A549 (cell line): ENCODE results near the gene MEX3C. TPM values are rescaled to one million over a fixed set of nuclear protein-coding genes. Genes with fewer than 3 reads are reported as not detected.

ENCODE experiments used
- ATAC-seq, 2 experiments: fragments of 200-7000 bp in 1 of 2; fragments of >200 bp in 1 of 2; cut with Nextera tagmentation in 1 of 2; cut with Tn5 transposase in 1 of 2; 3 replicates each; pipeline versions ENCODE4 v1.8.0 to v1.9.1; 2018 to 2020; ENCODE audit warnings: mild to moderate bottlenecking in 1 of 2, moderate library complexity in 1 of 2
- CTCF ChIA-PET: fragments of 300-600 bp; sonication (Branson Sonifier 250); formaldehyde crosslinking; extraction: SDS; loops from one replicate; lab custom pipeline; 2021; ENCODE audit warnings: antibody characterized with exemption, inconsistent platforms; lab: Yijun Ruan, JAX
- POLR2A ChIA-PET: fragments of 350-600 bp; formaldehyde crosslinking; extraction: SDS; loops from one replicate; lab custom pipeline; 2021; ENCODE audit warnings: antibody characterized with exemption, inconsistent platforms; lab: Yijun Ruan, JAX
- DNase-seq, 2 experiments: peaks; one replicate each; pipeline versions ENCODE4 v3.0.0 to v3.0.0-alpha.2; 2011 to 2016; ENCODE audit warnings: low read depth in 1 of 2, low spot score in 1 of 2
- FAIRE-seq: peaks from 2 replicates; lab custom pipeline; 2011; peaks lifted over from hg19 to GRCh38; lab: Jason Lieb, UNC
- H3K27ac ChIP-seq, 2 experiments: fragments of >200 bp; sonication (Bioruptor Twin); formaldehyde crosslinking; 3 replicates each; pipeline ENCODE4 v1.5.1; 2016 to 2017
- H3K4me1 ChIP-seq: fragments of >200 bp; sonication (Bioruptor Twin); formaldehyde crosslinking; 3 replicates; pipeline ENCODE4 v1.6.1; 2016
- H3K4me2 ChIP-seq: fragments of >200 bp; sonication (Bioruptor Twin); formaldehyde crosslinking; 3 replicates; pipeline ENCODE4 v1.6.1; 2016
- H3K4me3 ChIP-seq: fragments of >200 bp; sonication (Bioruptor Twin); formaldehyde crosslinking; 3 replicates; pipeline ENCODE4 v1.5.1; 2016
- H3K9me3 ChIP-seq: fragments of >200 bp; sonication (Bioruptor Twin); formaldehyde crosslinking; 3 replicates; pipeline ENCODE4 v1.6.1; 2016
- CBX2 ChIP-seq: fragments of 200-600 bp; sonication (generic); IDR thresholded peaks from 2 replicates; pipeline ENCODE4 v1.6.1; 2016; ENCODE audit warnings: low read depth, mild to moderate bottlenecking, borderline replicate concordance
- CBX8 ChIP-seq: fragments of 200-600 bp; sonication (generic); IDR thresholded peaks from 2 replicates; pipeline ENCODE4 v1.6.1; 2016
- CEBPB ChIP-seq, 2 experiments: fragments of >200 bp in 1 of 2; sonication (Bioruptor Twin) in 1 of 2; formaldehyde crosslinking in 1 of 2; IDR thresholded peaks; 2 replicates each; pipeline ENCODE4 v1.6.1; 2012 to 2016
- EHF ChIP-seq: fragments of 250-450 bp; sonication (Bioruptor Pico); IDR thresholded peaks from 2 replicates; pipeline ENCODE4 v1.5.0; 2020; ENCODE audit warnings: mild to moderate bottlenecking
- ESRRA ChIP-seq: fragments of 150-350 bp; IDR thresholded peaks from 2 replicates; pipeline ENCODE4 v1.6.1; 2014; ENCODE audit warnings: mild to moderate bottlenecking, low read length, borderline replicate concordance
- FOSB ChIP-seq: fragments of 250-450 bp; sonication (Bioruptor Pico); IDR thresholded peaks from 2 replicates; pipeline ENCODE4 v1.5.0; 2020; ENCODE audit warnings: mild to moderate bottlenecking, moderate library complexity
- FOSL2 ChIP-seq, 2 experiments: fragments of 450-650 bp in 1 of 2; fragments of >200 bp in 1 of 2; sonication (Bioruptor Twin) in 1 of 2; formaldehyde crosslinking; IDR thresholded peaks; 2 replicates each; pipeline versions ENCODE4 v1.5.0 to v1.6.1; 2016 to 2020; ENCODE audit warnings: mild to moderate bottlenecking in 1 of 2, moderate library complexity in 1 of 2
- HDAC2 ChIP-seq: fragments of 200-600 bp; sonication (generic); IDR thresholded peaks from 2 replicates; pipeline ENCODE4 v1.6.1; 2016
- HOXA7 ChIP-seq: fragments of 250-450 bp; sonication (Bioruptor Pico); IDR thresholded peaks from 2 replicates; pipeline ENCODE4 v1.5.0; 2020; ENCODE audit warnings: mild to moderate bottlenecking, moderate library complexity
- NPAS2 ChIP-seq: fragments of 250-450 bp; sonication (Bioruptor Pico); IDR thresholded peaks from 2 replicates; pipeline ENCODE4 v1.8.0; 2022; ENCODE audit warnings: mild to moderate bottlenecking, moderate library complexity, borderline replicate concordance
- REST ChIP-seq: fragments of 200-600 bp; sonication (generic); IDR thresholded peaks from 2 replicates; pipeline ENCODE4 v1.6.1; 2016; ENCODE audit warnings: antibody characterized with exemption, mild to moderate bottlenecking, moderate library complexity
- RFX5 ChIP-seq: fragments of 450-650 bp; IDR thresholded peaks from 2 replicates; pipeline ENCODE4 v1.7.1; 2014; ENCODE audit warnings: antibody characterized with exemption, mild to moderate bottlenecking, moderate library complexity
- SREBF2 ChIP-seq: fragments of 450-650 bp; IDR thresholded peaks from 2 replicates; pipeline ENCODE4 v1.6.1; 2014; ENCODE audit warnings: mild to moderate bottlenecking, moderate library complexity
- WGBS: methylation state at CpG from one replicate; pipeline ENCODE4 v1.1.6; 2017; ENCODE audit errors: missing lambda C conversion rate; 5-methylcytosine and 5-hydroxymethylcytosine counted together
- polyA plus RNA-seq, 4 experiments: library from polyadenylated mRNA; depleted of rRNA in 3 of 4; stranded (reverse); fragments of >200 nt; fragmentation: RNase III in 1 of 4; extraction: RNeasy Plus Mini Kit Qiagen cat#74134 plus additional on column Dnase treatment in 1 of 4; gene quantifications; 2 replicates in 3 of 4; 3 replicates in 1 of 4; pipeline ENCODE4 v1.2.3, GENCODE V29; 2011 to 2017
- TF ChIP-seq, protein P1 (sequence below): IDR thresholded peaks from 2 replicates; pipeline ENCODE4 v1.6.1; 2012

MEX3C gene
- polyA plus RNA-seq, 2 of the 4 experiments (the other 2 are of a cell fraction) = 17.2 to 48.5 TPM

DNA sequence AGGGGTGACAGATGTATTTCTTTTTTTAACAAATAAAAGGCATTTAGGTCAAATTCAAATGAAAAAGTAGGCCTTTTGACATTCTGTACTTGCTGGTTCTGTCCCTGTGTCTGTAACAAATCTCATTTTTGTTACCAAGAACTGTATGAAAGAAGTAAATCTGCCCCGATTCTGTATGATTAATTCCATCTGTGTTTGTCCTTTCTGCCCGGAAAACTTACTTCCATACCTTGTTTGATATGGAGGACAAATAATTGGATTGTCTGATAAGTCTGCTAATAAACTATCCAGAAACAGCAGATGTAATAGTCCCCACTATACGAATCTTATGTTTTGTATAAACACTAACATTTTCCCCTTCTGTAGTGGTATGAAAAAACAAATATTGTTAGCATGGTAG lies 69.8 kb downstream of the MEX3C start:
- Histone ChIP-seq H3K27ac (no peak overlapping the region), H3K4me3 (no peak overlapping the region), H3K9me3 (no peaks in the 10 kb centered on the region), H3K4me1 (peaks cover 6% of the 10 kb centered on the region; the same call in 1 of the 3 replicates), H3K4me2 (no peak overlapping the region)
- POLR2A ChIA-PET = no interaction called here
- CTCF ChIA-PET = interaction anchor here (0.7 kb wide), 1 partner anchor 870 kb away, joined by 3 read pairs; no protein-coding TSS in a partner anchor
- DNase-seq (no peak), ATAC-seq (no peak), FAIRE-seq (no peak)
- TF ChIP-seq, protein P1, sequence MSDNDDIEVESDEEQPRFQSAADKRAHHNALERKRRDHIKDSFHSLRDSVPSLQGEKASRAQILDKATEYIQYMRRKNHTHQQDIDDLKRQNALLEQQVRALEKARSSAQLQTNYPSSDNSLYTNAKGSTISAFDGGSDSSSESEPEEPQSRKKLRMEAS = no peak
- TF ChIP-seq NPAS2 (CRISPR knock-in tag) (no peak), RFX5 (no peak), FOSL2 (IDR thresholded peaks at IDR 0.05) (no peak), FOSL2 (CRISPR knock-in tag; IDR thresholded peaks at IDR 0.05) (no peak), FOSB (CRISPR knock-in tag) (no peak)
- 80% methylated on average over 3 of the region's 3 CpGs for WGBS

- TF ChIP-seq EHF (CRISPR knock-in tag) = no peak
- no peak for TF ChIP-seq CBX2
- TF ChIP-seq REST = no peak
- TF ChIP-seq SREBF2 = no peak
- no peak for TF ChIP-seq ESRRA
- no peak for TF ChIP-seq CBX8
- TF ChIP-seq, protein P1 = no peak
- no peak for TF ChIP-seq CEBPB (IDR thresholded peaks at IDR 0.05)
- no peak for TF ChIP-seq HDAC2
- no peak for TF ChIP-seq HOXA7 (CRISPR knock-in tag)
- H3K9me3 ChIP-seq = no peaks in the 10 kb centered on the region
- DNase-seq (no peak), FAIRE-seq (no peak), ATAC-seq (no peak)
- no peak overlapping the region for H3K4me3 ChIP-seq
- no peak overlapping the region for H3K4me2 ChIP-seq
- no peak overlapping the region for H3K27ac ChIP-seq
- ChIA-PET CTCF (no interaction called here), POLR2A (no interaction called here)
- 85% methylated on average over 2 of the region's 2 CpGs for WGBS
- no peaks in the 10 kb centered on the region for H3K4me1 ChIP-seq
These were observed 71.5 kb downstream of the MEX3C start for GRCh38 chr18:51125976-51126375.

Other genes with a start within 250 kb of the MEX3C start
- 6.0 and 6.6 TPM in 2 replicates for gene ELAC1, start 229.6 kb downstream of the MEX3C start, polyA plus RNA-seq (2011; rRNA removed)
- gene ELAC1, start 229.6 kb downstream of the MEX3C start, polyA plus RNA-seq (2017; fragmentation: RNase III; extraction: RNeasy Plus Mini Kit Qiagen cat#74134 plus additional on column Dnase treatment) = 3.9 to 5.0 TPM (median 4.2 TPM) in 3 replicates
- 90.0 and 107 TPM in 2 replicates for gene SMAD4, start 167.5 kb downstream of the MEX3C start, polyA plus RNA-seq (2011; rRNA removed)
- gene SMAD4, start 167.5 kb downstream of the MEX3C start, polyA plus RNA-seq (2017; fragmentation: RNase III; extraction: RNeasy Plus Mini Kit Qiagen cat#74134 plus additional on column Dnase treatment) = 44.7 to 52.3 TPM (median 52.1 TPM) in 3 replicates